Stimulated activated CD4-positive, alpha-beta T cell treated with anti-CD3 and anti-CD28 coated beads, Interleukin-12 subunit alpha, Interleukin-12 subunit beta, amount 100 ng/mL, for 24 hours (primary cell): Measurements from ENCODE around the gene STOML2.
A peak's percentile ranks its signal among the peaks of the same experiment; 100 is the strongest.

Experiments used
- DNase-seq, 2 experiments: peaks; one replicate each; pipeline ENCODE4 v3.0.0-alpha.2; 2020; ENCODE audit warnings: low read depth in 2 of 2

STOML2 gene

GRCh38 chr9:35072461-35073278 is 30.3 kb downstream of the STOML2 start, which contains the start of gene VCP:
TSS of gene VCP (minus strand) at chr9:35072625. CDS start at chr9:35072353, 272 bp downstream.
- peak; percentile 95 to 97 for DNase-seq

DNA sequence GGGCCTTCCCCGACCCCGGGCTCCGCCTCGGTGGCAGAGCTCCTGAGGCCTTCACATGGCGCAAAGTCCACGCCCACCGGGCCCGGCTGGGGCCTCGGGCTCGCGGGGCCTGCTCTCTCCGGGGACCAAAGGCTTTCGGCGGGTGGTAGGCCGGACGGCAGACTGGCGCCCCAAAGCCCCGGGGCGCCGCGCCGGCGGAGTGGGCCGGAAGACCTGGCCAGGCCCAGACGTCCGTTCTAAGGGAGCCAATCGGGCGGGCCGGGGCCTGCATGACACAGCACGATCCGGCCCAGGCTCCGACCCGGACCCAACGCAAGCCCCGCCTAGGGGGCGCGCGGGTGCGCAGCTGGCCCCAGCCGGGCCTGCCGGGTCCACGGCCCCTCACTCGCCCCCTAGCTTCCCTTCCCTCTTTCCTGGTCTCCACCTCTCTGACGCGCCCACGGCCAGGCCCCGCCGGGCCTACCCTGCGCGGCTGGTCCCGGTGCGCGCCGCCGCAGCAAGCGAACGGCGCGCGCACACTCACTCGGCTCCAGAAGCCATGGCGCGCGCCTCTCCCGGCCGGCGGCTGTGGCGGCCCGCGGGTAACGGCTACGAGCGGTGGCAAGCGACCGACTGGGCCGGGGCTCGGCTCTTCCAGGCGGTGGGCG is 31.0 kb downstream of the STOML2 start:
- DNase-seq: peak; percentile 59 to 63

DNA sequence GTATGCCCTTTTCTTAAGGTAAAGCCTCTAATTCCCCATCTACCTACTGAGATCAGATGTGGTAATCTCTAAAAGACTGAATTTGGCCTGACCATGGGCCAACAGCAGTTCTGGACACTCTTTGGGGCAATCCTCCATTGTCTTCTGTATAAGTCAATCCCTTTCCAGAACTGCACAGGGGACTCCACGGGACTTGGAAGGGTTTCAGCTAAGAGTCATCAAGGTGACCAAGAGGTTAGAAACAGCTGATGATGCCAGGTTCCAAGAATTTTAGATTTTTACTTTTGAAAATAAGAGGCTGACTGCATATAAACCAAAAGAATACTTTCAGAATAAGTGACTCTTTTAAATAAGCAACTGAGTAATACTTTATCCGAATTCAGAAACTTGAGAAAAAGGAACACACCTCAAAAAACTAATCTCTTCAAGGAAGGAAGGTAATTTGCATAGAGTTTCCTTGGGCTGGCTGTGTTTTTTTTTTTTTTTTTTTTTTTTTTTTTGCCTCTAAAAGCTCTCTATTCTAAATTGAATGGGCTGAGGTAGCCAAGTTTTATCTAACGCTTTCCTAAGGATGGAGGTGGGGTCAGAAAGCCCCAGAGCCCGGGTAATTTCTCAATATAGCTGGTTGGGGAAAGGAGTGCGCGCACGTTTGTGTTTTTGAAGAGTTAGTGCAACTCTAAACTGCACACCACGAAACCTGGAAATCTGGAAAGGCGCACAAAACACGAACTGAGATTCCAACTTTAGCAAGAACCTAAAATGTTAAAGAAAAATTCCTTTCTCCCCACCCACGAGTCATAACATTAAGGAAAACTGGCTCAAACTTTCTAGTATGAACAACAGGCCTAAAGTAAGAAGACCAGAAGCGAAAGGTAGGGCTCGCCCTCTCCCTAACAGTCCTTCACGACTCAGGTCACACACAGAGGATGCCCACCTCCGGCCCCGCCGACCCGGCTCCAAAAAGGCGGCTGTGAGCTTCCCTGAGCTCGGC is 31.8 kb downstream of the STOML2 start:
- no peak for DNase-seq

GRCh38 chr9:35069020-35069419 is 33.9 kb downstream of the STOML2 start:
- no peak for DNase-seq

DNA sequence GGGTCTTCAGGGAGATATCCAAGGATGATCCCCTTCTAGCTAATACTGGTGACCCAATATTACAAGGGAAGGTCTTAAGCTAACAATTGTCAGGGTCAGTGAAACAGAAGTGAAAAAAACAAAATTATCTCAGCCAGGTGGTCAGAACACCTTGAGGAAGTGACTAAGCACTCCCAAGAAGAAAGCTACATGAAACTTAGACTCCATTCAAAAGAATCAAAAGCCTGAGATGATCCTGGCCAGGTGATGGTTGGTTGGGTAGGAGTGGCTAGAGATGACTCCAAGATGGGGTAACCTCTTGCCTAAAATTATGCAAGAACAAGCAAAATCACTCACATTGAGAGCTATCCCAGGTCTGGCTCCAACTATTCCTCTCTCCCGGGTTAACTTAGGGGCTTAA is 35.9 kb downstream of the STOML2 start:
- no peak for DNase-seq

DNA sequence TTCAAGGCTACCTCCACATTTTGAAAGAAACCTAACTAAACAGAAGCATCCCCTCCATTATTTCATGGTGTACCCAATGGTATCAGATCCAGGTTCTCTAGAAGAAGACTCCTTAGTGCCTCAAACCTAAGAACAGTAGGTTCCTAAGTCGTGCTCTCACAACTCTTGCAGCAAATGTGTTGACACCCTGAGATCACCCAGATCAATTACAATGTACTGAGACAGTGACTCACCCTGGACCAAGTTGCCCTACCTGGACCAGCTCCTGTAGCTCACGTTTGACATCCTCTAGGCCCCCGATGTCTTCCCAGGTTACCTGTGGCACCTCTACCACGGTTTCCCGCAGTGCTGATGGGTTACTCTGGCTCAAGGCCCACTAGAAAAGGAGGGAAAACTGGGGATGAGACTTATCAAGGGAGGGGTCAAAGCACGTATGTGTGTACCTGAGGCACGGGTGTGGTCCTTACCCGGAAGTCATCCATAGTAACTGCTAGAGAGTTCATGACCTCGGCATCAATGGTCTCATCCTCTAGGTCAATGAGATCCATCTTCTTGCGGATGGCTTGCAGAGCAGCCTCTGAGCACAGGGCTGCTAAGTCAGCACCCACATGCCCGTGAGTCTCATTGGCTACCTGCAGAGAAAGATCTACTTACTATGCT is 42.3 kb downstream of the STOML2 start:
- no peak for DNase-seq

DNA sequence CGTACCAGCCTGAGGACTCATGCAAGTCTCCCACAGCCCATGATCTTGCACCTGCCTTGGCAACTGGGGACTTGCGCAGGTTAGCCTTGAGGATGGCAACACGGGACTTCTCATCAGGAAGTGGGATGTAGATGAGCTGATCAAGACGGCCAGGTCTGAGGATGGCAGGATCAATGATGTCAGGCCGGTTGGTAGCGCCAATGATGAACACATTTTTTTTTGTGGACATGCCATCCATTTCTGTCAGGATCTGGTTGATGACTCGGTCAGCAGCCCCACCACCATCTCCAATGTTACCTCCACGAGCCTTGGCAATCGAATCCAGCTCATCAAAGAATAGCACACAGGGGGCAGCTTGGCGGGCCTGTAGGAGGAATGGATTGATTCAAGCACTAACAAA is 43.5 kb downstream of the STOML2 start:
- DNase-seq: no peak

DNA sequence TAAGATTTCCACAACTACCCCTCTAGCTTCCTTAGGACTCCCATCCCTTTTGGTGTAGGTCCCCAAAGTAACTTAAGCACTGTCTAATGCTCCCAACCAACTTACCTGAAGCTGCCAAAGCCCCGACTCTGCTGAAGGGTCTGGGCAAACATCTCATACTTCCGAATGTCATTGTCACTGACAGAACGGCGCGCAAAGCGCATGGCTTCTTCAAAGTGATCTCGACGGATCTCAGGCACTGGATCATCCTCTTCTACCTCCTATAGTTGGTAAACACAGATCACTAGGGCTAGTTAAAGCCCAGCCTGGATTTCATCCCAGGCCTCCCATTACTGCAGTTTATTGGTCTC is 45.7 kb downstream of the STOML2 start:
- DNase-seq: no peak

- DNase-seq: no peak
Observed at GRCh38 chr9:35056571-35057270, 46.2 kb downstream of the STOML2 start.

DNA sequence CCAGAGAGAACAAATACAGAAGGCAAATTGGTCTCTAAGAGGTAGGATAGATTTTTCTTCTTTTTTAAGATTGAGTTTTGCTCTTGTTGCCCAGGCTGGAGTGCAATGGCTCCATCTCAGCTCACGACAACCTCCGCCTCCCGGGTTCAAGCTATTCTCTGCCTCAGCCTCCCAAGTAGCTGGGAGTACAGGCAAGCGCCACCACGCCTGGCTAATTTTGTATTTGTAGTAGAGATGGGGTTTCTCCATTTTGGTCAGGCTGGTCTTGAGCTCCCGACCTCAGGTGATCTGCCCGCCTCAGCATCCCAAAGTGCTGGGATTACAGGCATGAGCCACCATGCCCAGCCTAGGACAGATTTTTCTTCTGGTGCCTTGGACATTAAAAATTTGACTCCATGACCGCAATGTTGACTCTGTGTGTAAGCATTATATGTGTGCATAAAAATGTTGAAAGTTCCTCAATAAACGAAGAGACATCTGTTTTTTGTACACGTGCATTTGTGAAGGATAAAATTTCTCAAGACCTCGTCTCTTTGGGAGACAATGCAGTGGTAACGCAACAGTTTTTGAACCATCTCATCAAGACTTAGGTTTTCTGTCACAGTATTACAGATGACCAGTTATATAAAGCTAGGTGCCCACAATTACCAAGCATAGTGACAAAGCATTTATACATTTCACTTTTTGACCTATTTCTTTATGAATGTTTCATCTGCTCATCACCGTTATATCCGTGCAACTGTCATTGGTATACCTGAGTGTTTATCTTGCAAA is 47.9 kb downstream of the STOML2 start:
- no peak for DNase-seq

- DNase-seq: no peak
Observed at GRCh38 chr9:35054185-35054835, 48.6 kb downstream of the STOML2 start.

DNA sequence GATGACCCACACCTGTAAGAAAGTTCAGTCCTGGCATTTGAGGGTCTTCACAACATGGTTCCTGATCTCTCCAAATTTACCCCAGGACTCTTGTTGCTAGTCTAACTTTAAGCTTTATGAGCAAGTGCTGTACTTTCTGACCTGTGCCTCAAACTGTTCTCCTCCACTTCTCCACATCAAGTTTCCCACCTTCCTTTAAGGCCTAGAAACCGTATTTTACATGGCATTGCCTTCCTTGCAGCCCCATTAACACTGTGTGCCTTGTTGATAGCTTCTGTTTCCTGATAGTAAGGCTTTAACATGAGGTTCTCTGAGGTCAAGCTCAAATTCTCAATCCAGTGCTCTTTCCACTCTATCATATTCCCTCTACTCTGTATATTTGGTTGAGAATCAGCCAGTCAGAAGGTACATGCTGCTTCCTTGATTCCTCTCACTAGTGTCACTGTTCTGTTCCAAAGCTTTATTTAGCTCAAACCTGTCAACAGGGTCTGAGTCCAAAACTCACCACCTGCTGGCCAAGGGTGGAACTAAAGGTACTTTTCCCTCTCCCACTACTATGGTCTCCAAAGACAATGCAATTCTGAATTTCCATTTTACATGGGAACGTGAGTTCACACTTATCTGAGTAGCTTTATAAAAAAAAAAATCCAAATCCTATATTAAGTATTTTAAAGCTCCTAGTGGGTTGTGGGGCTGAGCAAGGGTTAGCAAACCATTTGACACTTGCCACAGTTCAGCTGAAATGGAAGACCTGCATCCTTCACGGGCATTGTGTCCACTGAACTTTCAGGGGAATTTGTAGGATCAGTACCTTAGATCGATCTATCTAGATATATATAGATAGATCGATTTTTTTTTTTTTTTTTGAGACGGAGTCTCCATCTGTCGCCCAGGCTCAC is 51.6 kb downstream of the STOML2 start:
- DNase-seq: peak in 1 of 2 experiments; percentile 38
